Astrocyte (in vitro differentiated cells and primary cell): ENCODE measurements around the gene GRK6.

ENCODE experiments used
- EZH2 ChIP-seq: IDR thresholded peaks from 2 replicates; pipeline ENCODE4 v1.6.1; 2012; ENCODE audit warnings: mild to moderate bottlenecking, low read length, inconsistent platforms; ENCODE audit not compliant: insufficient read depth
- TF ChIP-seq, protein P1 (sequence below): IDR thresholded peaks from 2 replicates; pipeline ENCODE4 v1.5.1; 2011; ENCODE audit warnings: low read depth, mild to moderate bottlenecking, inconsistent platforms, low read length, moderate library complexity; ENCODE audit not compliant: insufficient read depth

GRCh38 chr5:177453852-177454396 lies 27.4 kb downstream of the GRK6 start:
- TF ChIP-seq, protein P1, sequence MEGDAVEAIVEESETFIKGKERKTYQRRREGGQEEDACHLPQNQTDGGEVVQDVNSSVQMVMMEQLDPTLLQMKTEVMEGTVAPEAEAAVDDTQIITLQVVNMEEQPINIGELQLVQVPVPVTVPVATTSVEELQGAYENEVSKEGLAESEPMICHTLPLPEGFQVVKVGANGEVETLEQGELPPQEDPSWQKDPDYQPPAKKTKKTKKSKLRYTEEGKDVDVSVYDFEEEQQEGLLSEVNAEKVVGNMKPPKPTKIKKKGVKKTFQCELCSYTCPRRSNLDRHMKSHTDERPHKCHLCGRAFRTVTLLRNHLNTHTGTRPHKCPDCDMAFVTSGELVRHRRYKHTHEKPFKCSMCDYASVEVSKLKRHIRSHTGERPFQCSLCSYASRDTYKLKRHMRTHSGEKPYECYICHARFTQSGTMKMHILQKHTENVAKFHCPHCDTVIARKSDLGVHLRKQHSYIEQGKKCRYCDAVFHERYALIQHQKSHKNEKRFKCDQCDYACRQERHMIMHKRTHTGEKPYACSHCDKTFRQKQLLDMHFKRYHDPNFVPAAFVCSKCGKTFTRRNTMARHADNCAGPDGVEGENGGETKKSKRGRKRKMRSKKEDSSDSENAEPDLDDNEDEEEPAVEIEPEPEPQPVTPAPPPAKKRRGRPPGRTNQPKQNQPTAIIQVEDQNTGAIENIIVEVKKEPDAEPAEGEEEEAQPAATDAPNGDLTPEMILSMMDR = no peak
- no peak for TF ChIP-seq EZH2
